H1 (cell line): ENCODE results near the gene ANKRD24.

Experiments
- ASH2L ChIP-seq: fragments of 200-600, 300-600 bp; sonication (generic); IDR thresholded peaks from one replicate; pipeline ENCODE4 v1.7.1; 2017; ENCODE audit warnings: low read length
- CHD1 ChIP-seq: IDR thresholded peaks from 2 replicates; pipeline ENCODE4 v1.6.1; 2012; ENCODE audit warnings: low read depth, low read length, improper control_type of control experiment
- CREB1 ChIP-seq: IDR thresholded peaks from 2 replicates; pipeline ENCODE4 v1.6.1; 2012; ENCODE audit warnings: inconsistent platforms
- CTCF ChIP-seq, 3 experiments: IDR thresholded peaks; 1 replicate in 2 of 3; 2 replicates in 1 of 3; pipeline versions ENCODE4 v1.5.1 to v1.6.1; 2011; ENCODE audit warnings: low read length in 3 of 3, mild to moderate bottlenecking in 3 of 3, inconsistent platforms in 2 of 3, low read depth in 1 of 3, moderate library complexity in 1 of 3; ENCODE audit not compliant: insufficient read depth in 1 of 3; ENCODE audit errors: control extremely low read depth in 1 of 3
- KDM1A ChIP-seq: fragments of 200-600, 300-600 bp; sonication (generic); IDR thresholded peaks from 2 replicates; pipeline ENCODE4 v1.7.1; 2016; ENCODE audit warnings: mild to moderate bottlenecking, low read length, borderline replicate concordance
- MAX ChIP-seq: IDR thresholded peaks from 2 replicates; pipeline ENCODE4 v1.6.1; 2012; ENCODE audit warnings: inconsistent platforms
- NANOG ChIP-seq: IDR thresholded peaks from 2 replicates; pipeline ENCODE4 v1.6.1; 2011; ENCODE audit warnings: low read length, low read depth, mild to moderate bottlenecking, inconsistent platforms; ENCODE audit not compliant: insufficient read depth, poor library complexity, severe bottlenecking
- POLR2AphosphoS5 ChIP-seq: IDR thresholded peaks from 2 replicates; pipeline ENCODE4 v1.6.1; 2011; ENCODE audit warnings: low read depth, low read length
- SAP30 ChIP-seq: fragments of 300-600 bp; sonication (generic); IDR thresholded peaks from 2 replicates; pipeline ENCODE4 v1.7.1; 2012; ENCODE audit warnings: low read length, moderate library complexity, mild to moderate bottlenecking, inconsistent platforms; ENCODE audit not compliant: insufficient read depth, insufficient replicate concordance
- SP2 ChIP-seq: IDR thresholded peaks from 2 replicates; pipeline ENCODE4 v1.6.1; 2012; ENCODE audit warnings: mild to moderate bottlenecking, low read length, inconsistent platforms
- SRF ChIP-seq: IDR thresholded peaks from 2 replicates; pipeline ENCODE4 v1.6.1; 2011; ENCODE audit warnings: mild to moderate bottlenecking, low read depth, low read length, moderate library complexity
- TCF12 ChIP-seq: IDR thresholded peaks from 2 replicates; pipeline ENCODE4 v1.6.1; 2011; ENCODE audit warnings: low read depth, mild to moderate bottlenecking, low read length
- USF2 ChIP-seq: IDR thresholded peaks from 2 replicates; pipeline ENCODE4 v1.6.1; 2011; ENCODE audit warnings: low read length, improper control_type of control experiment

- no peak for TF ChIP-seq SP2
- TF ChIP-seq CTCF (IDR thresholded peaks at IDR 0.05; ENCODE audit: control extremely low read depth in 1 of 3, insufficient read depth in 1 of 3, low read depth in 1 of 3, low read length in 3 of 3), result no peak
- no peak for TF ChIP-seq MAX
- no peak for TF ChIP-seq POLR2AphosphoS5
- no peak for TF ChIP-seq SRF
- no peak for TF ChIP-seq SAP30
- no peak for TF ChIP-seq CHD1
- no peak for TF ChIP-seq USF2
- TF ChIP-seq ASH2L, result peak; percentile 55
- no peak for TF ChIP-seq CREB1
- TF ChIP-seq KDM1A, result no peak
- no peak for TF ChIP-seq TCF12
- TF ChIP-seq NANOG, result no peak
These were observed 16.1 kb downstream of the ANKRD24 start for GRCh38 chr19:4198467-4199126.
